Activated CD8-positive, alpha-beta memory T cell treated with anti-CD3 and anti-CD28 coated beads for 1 hour (primary cell): ENCODE measurements around the gene PRRC2A.
"Not testable (repeated sequence)": the region's sequence is repeated elsewhere in the genome, so short reads cannot be mapped to it uniquely, and the experiment has no call there.

ENCODE experiments used
- DNase-seq, 2 donors: peaks; one replicate each; pipeline ENCODE4 v3.0.0-alpha.2; 2020; ENCODE audit warnings: low read depth in 1 of 2; ENCODE audit errors: extremely low read depth in 1 of 2

The PRRC2A gene

GRCh38 chr6:31585491-31585890 lies 35.0 kb upstream of the PRRC2A start:
- DNase-seq: no peak

GRCh38 chr6:31586008-31586407 lies 34.5 kb upstream of the PRRC2A start, which contains the start of gene LST1:
TSS of gene LST1 (plus strand) at chr6:31586277. CDS start at chr6:31587300, 1,023 bp downstream.
- DNase-seq: no peak

- no peak for DNase-seq
Observed at GRCh38 chr6:31586599-31587281, 33.8 kb upstream of the PRRC2A start.

- no peak for DNase-seq
Observed at GRCh38 chr6:31587791-31588777, 32.4 kb upstream of the PRRC2A start.

GRCh38 chr6:31588871-31589650 lies 31.5 kb upstream of the PRRC2A start:
- no peak for DNase-seq

- DNase-seq: not testable (repeated sequence)
Observed at GRCh38 chr6:31590691-31591090, 29.8 kb upstream of the PRRC2A start.

GRCh38 chr6:31592396-31592771 lies 28.1 kb upstream of the PRRC2A start:
- no peak for DNase-seq

- no peak for DNase-seq
Observed at GRCh38 chr6:31597006-31597405, 23.5 kb upstream of the PRRC2A start.

GRCh38 chr6:31607317-31607716 lies 13.2 kb upstream of the PRRC2A start:
- no peak for DNase-seq

GRCh38 chr6:31609519-31610406 lies 10.8 kb upstream of the PRRC2A start:
- no peak for DNase-seq

GRCh38 chr6:31610968-31611367 lies 9.5 kb upstream of the PRRC2A start:
- no peak for DNase-seq

- no peak for DNase-seq
Observed at GRCh38 chr6:31614075-31614619, 6.4 kb upstream of the PRRC2A start.

GRCh38 chr6:31614684-31615578 lies 5.6 kb upstream of the PRRC2A start, which contains the start of gene AIF1:
TSS of gene AIF1 (plus strand) at chr6:31615234. CDS start at chr6:31615330, 96 bp downstream.
- no peak for DNase-seq

- no peak for DNase-seq
Observed at GRCh38 chr6:31615748-31616147, 4.8 kb upstream of the PRRC2A start.

- DNase-seq: no peak
Observed at GRCh38 chr6:31617010-31617409, 3.5 kb upstream of the PRRC2A start.

- DNase-seq: peak; percentile 86 to 91
Observed at GRCh38 chr6:31619805-31620585, 520 bp upstream of the PRRC2A start.

GRCh38 chr6:31621320-31621939 lies 915 bp downstream of the PRRC2A start:
- DNase-seq: no peak
